Measurements from ENCODE around the gene CD44. TPM values are rescaled to one million over a fixed set of nuclear protein-coding genes. Genes with fewer than 3 reads are reported as not detected.

CD44 gene
- total RNA-seq, 1 experiment from 2014 or later, result 6.1 TPM

DNA sequence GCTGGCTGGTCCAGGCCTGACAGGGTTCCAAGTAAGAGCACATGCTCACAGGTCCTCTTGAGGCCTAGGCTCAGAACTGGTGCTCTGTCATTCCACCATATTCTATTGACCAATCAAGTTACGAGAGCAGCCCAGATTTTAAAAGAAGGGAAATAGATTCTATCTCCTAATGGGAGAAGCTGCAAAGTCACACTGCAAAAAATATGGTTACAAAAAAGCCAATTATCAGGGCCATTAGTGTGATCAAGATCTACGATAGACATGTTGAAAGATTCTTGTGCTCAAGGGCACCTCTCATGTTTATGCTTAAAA lies 96.1 kb downstream of the CD44 start:
- Mint-ChIP-seq H3K36me3 (ENCODE audit: insufficient read depth in 1 of 3, low read depth in 3 of 3) (0 out of 7 replicates have a peak, but pooled peaks cover 0 to 4% (median 0%) of the 10 kb centered on the region in 3 experiments), H3K27me3 (ENCODE audit: low read depth) (no peaks in the 10 kb centered on the region; the same call in none of the 2 replicates), H3K4me1 (peaks cover 14 to 17% of the 10 kb centered on the region in 2 experiments), H3K27ac (no peak overlapping the region), H3K9me3 (no peaks in the 10 kb centered on the region; a peak in 1 of 5 replicates), H3K4me3 (no peak overlapping the region)
- TF ChIP-seq, protein P1, sequence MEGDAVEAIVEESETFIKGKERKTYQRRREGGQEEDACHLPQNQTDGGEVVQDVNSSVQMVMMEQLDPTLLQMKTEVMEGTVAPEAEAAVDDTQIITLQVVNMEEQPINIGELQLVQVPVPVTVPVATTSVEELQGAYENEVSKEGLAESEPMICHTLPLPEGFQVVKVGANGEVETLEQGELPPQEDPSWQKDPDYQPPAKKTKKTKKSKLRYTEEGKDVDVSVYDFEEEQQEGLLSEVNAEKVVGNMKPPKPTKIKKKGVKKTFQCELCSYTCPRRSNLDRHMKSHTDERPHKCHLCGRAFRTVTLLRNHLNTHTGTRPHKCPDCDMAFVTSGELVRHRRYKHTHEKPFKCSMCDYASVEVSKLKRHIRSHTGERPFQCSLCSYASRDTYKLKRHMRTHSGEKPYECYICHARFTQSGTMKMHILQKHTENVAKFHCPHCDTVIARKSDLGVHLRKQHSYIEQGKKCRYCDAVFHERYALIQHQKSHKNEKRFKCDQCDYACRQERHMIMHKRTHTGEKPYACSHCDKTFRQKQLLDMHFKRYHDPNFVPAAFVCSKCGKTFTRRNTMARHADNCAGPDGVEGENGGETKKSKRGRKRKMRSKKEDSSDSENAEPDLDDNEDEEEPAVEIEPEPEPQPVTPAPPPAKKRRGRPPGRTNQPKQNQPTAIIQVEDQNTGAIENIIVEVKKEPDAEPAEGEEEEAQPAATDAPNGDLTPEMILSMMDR (conservative IDR thresholded peaks at IDR 0.05), result no peak
- Histone ChIP-seq H3K4me1 (ENCODE audit: insufficient read depth, low read length) (peaks cover 1% of the 10 kb centered on the region; the same call in 1 of the 2 replicates), H3K4ac (ENCODE audit: low read depth, low read length) (no peak overlapping the region), H3K9ac (ENCODE audit: extremely low read depth, insufficient read length, low read length) (no peak overlapping the region), H3K79me1 (ENCODE audit: insufficient read depth, low read depth, low read length, poor library complexity, severe bottlenecking) (no peaks in the 10 kb centered on the region), H3K9me3 (ENCODE audit: control insufficient read depth, low read depth, low read length) (no peaks in the 10 kb centered on the region), H3K56ac (ENCODE audit: insufficient read length, low read depth, low read length) (no peak overlapping the region), H4K91ac (ENCODE audit: insufficient read length, low read depth, low read length) (no peak overlapping the region), H4K8ac (replicated peaks; ENCODE audit: insufficient read length, low read depth, low read length) (no peak overlapping the region), H3K23me2 (ENCODE audit: insufficient read length, low read depth, low read length, poor library complexity, severe bottlenecking) (no peaks in the 10 kb centered on the region), H3K23ac (ENCODE audit: insufficient read length, low read depth, low read length) (no peak overlapping the region), H3K18ac (ENCODE audit: insufficient read length, low read depth, low read length) (no peak overlapping the region), H3K27me3 (ENCODE audit: insufficient read depth, low read length) (no peaks in the 10 kb centered on the region), H3K4me2 (ENCODE audit: insufficient read depth, insufficient read length, low read length) (no peak overlapping the region), H3T11ph (ENCODE audit: low read length) (no peak overlapping the region), H2BK20ac (ENCODE audit: low read depth, low read length, poor library complexity, severe bottlenecking) (no peak overlapping the region), H4K5ac (ENCODE audit: insufficient read length, low read depth, low read length) (no peak overlapping the region), H4K20me1 (ENCODE audit: control insufficient read depth, insufficient read depth, insufficient read length) (no peaks in the 10 kb centered on the region), H2BK15ac (ENCODE audit: low read depth, low read length) (no peak overlapping the region), H3K14ac (ENCODE audit: insufficient read depth, low read length) (no peak overlapping the region), H2BK5ac (ENCODE audit: insufficient read length, low read length) (no peak overlapping the region), H3K79me2 (ENCODE audit: insufficient read depth, low read length) (no peaks in the 10 kb centered on the region), H2BK120ac (ENCODE audit: low read depth, low read length, poor library complexity, severe bottlenecking) (no peak overlapping the region), H2BK12ac (ENCODE audit: insufficient read length, low read depth, low read length) (no peak overlapping the region), H3K27ac (ENCODE audit: insufficient read length, low read depth, low read length) (no peak overlapping the region), H2AK5ac (ENCODE audit: insufficient read length, low read length) (no peak overlapping the region), H2AFZ (ENCODE audit: low read length) (no peak overlapping the region)
- WGBS (ENCODE audit: extremely low coverage, insufficient read length, low lambda C conversion rate), result no CpG with 5 or more reads among the region's 2 CpGs
- DNase-seq, result no peak
